Measurements from ENCODE around the gene C21orf58. TPM values are rescaled to one million over a fixed set of nuclear protein-coding genes. Genes with fewer than 3 reads are reported as not detected.

Gene C21orf58
- total RNA-seq, 1 experiment from 2014 or later = 35.1 TPM

DNA sequence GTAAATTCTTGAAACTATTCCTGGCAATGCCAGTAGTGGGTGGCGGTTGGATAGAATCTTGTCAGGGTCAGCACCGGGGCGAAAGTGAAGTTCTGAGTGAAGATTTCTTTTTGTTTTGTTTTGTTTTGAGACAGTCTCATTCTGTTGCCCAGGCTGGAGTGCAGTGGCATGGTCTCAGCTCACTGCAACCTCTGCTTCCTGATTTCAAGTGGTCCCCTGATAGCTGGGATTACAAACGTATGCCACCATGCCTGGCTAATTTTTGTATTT lies 33.6 kb upstream of the C21orf58 start (continued):
- no peak for TF ChIP-seq ELF4 (CRISPR knock-in tag; IDR thresholded peaks at IDR 0.05; ENCODE audit: low read depth)
- no peak for TF ChIP-seq TEAD4 (CRISPR knock-in tag; IDR thresholded peaks at IDR 0.05)
- no peak for TF ChIP-seq FOXP1 (CRISPR knock-in tag; IDR thresholded peaks at IDR 0.05; ENCODE audit: borderline replicate concordance)

- ChIA-PET CTCF (no interaction called here), POLR2A (no interaction called here)
- Mint-ChIP-seq H3K27ac (no peak overlapping the region), H3K4me3 (no peak overlapping the region), H3K9me3 (no peaks in the 10 kb centered on the region), H3K36me3 (peaks cover 57% of the 10 kb centered on the region), H3K27me3 (ENCODE audit: low read depth) (no peaks in the 10 kb centered on the region), H3K4me1 (no peaks in the 10 kb centered on the region)
- TF ChIP-seq, protein P1, sequence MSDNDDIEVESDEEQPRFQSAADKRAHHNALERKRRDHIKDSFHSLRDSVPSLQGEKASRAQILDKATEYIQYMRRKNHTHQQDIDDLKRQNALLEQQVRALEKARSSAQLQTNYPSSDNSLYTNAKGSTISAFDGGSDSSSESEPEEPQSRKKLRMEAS (CRISPR knock-in tag; IDR thresholded peaks at IDR 0.05) = no peak
- TF ChIP-seq, protein P2, sequence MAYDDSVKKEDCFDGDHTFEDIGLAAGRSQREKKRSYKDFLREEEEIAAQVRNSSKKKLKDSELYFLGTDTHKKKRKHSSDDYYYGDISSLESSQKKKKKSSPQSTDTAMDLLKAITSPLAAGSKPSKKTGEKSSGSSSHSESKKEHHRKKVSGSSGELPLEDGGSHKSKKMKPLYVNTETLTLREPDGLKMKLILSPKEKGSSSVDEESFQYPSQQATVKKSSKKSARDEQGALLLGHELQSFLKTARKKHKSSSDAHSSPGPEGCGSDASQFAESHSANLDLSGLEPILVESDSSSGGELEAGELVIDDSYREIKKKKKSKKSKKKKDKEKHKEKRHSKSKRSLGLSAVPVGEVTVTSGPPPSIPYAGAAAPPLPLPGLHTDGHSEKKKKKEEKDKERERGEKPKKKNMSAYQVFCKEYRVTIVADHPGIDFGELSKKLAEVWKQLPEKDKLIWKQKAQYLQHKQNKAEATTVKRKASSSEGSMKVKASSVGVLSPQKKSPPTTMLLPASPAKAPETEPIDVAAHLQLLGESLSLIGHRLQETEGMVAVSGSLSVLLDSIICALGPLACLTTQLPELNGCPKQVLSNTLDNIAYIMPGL (CRISPR knock-in tag; IDR thresholded peaks at IDR 0.05) = no peak
- TF ChIP-seq GABPB1 (CRISPR knock-in tag; IDR thresholded peaks at IDR 0.05) = no peak
- no peak for TF ChIP-seq MXD4 (CRISPR knock-in tag; IDR thresholded peaks at IDR 0.05; ENCODE audit: borderline replicate concordance)
- no peak for TF ChIP-seq NR1H2 (CRISPR knock-in tag; IDR thresholded peaks at IDR 0.05)
- no peak for TF ChIP-seq E2F4 (CRISPR knock-in tag; IDR thresholded peaks at IDR 0.05; ENCODE audit: borderline replicate concordance, low read depth)
- TF ChIP-seq IRF1 (CRISPR knock-in tag; IDR thresholded peaks at IDR 0.05) = no peak
- no peak for TF ChIP-seq GRHL2 (CRISPR knock-in tag; IDR thresholded peaks at IDR 0.05; ENCODE audit: insufficient replicate concordance, severe bottlenecking)
- TF ChIP-seq JAZF1 (CRISPR knock-in tag; IDR thresholded peaks at IDR 0.05) = no peak
- no peak for TF ChIP-seq FOXK1 (CRISPR knock-in tag; IDR thresholded peaks at IDR 0.05)
- ATAC-seq (no peak), DNase-seq (ENCODE audit: low spot score) (no peak)
Measured at GRCh38 chr21:46356494-46357334, 33.0 kb upstream of the C21orf58 start.

GRCh38 chr21:46356005-46356338 lies 32.3 kb upstream of the C21orf58 start:
- DNase-seq (ENCODE audit: low spot score) (no peak), ATAC-seq (no peak)
- POLR2A ChIA-PET = no interaction called here
- Mint-ChIP-seq H3K4me1 (no peaks in the 10 kb centered on the region), H3K9me3 (no peaks in the 10 kb centered on the region), H3K4me3 (no peak overlapping the region), H3K27ac (no peak overlapping the region), H3K27me3 (ENCODE audit: low read depth) (no peaks in the 10 kb centered on the region), H3K36me3 (peaks cover 59% of the 10 kb centered on the region)
- CTCF ChIA-PET = no interaction called here
- TF ChIP-seq, protein P3, sequence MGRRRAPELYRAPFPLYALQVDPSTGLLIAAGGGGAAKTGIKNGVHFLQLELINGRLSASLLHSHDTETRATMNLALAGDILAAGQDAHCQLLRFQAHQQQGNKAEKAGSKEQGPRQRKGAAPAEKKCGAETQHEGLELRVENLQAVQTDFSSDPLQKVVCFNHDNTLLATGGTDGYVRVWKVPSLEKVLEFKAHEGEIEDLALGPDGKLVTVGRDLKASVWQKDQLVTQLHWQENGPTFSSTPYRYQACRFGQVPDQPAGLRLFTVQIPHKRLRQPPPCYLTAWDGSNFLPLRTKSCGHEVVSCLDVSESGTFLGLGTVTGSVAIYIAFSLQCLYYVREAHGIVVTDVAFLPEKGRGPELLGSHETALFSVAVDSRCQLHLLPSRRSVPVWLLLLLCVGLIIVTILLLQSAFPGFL (CRISPR knock-in tag; IDR thresholded peaks at IDR 0.05; ENCODE audit: borderline replicate concordance) = no peak
- TF ChIP-seq ZNF671 (CRISPR knock-in tag; IDR thresholded peaks at IDR 0.05) = no peak
- TF ChIP-seq ZNF263 (CRISPR knock-in tag; IDR thresholded peaks at IDR 0.05; ENCODE audit: low read depth) = no peak
- TF ChIP-seq, protein P4, sequence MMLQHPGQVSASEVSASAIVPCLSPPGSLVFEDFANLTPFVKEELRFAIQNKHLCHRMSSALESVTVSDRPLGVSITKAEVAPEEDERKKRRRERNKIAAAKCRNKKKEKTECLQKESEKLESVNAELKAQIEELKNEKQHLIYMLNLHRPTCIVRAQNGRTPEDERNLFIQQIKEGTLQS (CRISPR knock-in tag; conservative IDR thresholded peaks at IDR 0.05) = no peak
- TF ChIP-seq OVOL2 (CRISPR knock-in tag; IDR thresholded peaks at IDR 0.05; ENCODE audit: borderline replicate concordance) = no peak
- TF ChIP-seq, protein P5, sequence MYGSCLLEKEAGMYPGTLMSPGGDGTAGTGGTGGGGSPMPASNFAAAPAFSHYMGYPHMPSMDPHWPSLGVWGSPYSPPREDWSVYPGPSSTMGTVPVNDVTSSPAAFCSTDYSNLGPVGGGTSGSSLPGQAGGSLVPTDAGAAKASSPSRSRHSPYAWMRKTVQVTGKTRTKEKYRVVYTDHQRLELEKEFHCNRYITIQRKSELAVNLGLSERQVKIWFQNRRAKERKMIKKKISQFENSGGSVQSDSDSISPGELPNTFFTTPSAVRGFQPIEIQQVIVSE (CRISPR knock-in tag; IDR thresholded peaks at IDR 0.05; ENCODE audit: borderline replicate concordance) = no peak
- no peak for TF ChIP-seq E2F1 (CRISPR knock-in tag; IDR thresholded peaks at IDR 0.05)
- TF ChIP-seq GABPB1 (CRISPR knock-in tag; IDR thresholded peaks at IDR 0.05) = no peak
- TF ChIP-seq ETV6 (CRISPR knock-in tag; IDR thresholded peaks at IDR 0.05) = no peak
- TF ChIP-seq NR1H2 (CRISPR knock-in tag; IDR thresholded peaks at IDR 0.05) = no peak
- TF ChIP-seq MXD4 (CRISPR knock-in tag; IDR thresholded peaks at IDR 0.05; ENCODE audit: borderline replicate concordance) = no peak
- no peak for TF ChIP-seq FOXJ3 (CRISPR knock-in tag; IDR thresholded peaks at IDR 0.05; ENCODE audit: borderline replicate concordance)
- no peak for TF ChIP-seq ATF2 (CRISPR knock-in tag; IDR thresholded peaks at IDR 0.05; ENCODE audit: borderline replicate concordance, low read depth)
